Subcutaneous adipose tissue (tissue), 4 donors: ENCODE data around the gene NAA60. TPM values are rescaled to one million over a fixed set of nuclear protein-coding genes. Genes with fewer than 3 reads are reported as not detected.

Source experiments
- CTCF ChIP-seq: fragments of 450-650 bp; IDR thresholded peaks from one replicate; pipeline ENCODE4 v1.5.1; 2016; ENCODE audit warnings: low read depth, mild to moderate bottlenecking, control low read depth, antibody characterized with exemption, moderate library complexity
- total RNA-seq, 4 donors: library from RNA; depleted of rRNA; stranded (reverse); fragments of >200 nt; gene quantifications; one replicate each; pipeline ENCODE4 v1.1.0, GENCODE V29; 2016

Gene NAA60
- total RNA-seq, 4 donors from 2014 or later: 17.6 to 43.0 (median 20.8) TPM

- TF ChIP-seq CTCF: no peak
Measured at GRCh38 chr16:3518986-3519348, 75.5 kb downstream of the NAA60 start.

- TF ChIP-seq CTCF: no peak
Measured at GRCh38 chr16:3519581-3519980, 76.1 kb downstream of the NAA60 start.

GRCh38 chr16:3520413-3520812, 76.9 kb downstream of the NAA60 start:
- no peak for TF ChIP-seq CTCF

- no peak for TF ChIP-seq CTCF
Measured at GRCh38 chr16:3520841-3521240, 77.4 kb downstream of the NAA60 start.

GRCh38 chr16:3523281-3523680, 79.8 kb downstream of the NAA60 start:
- no peak for TF ChIP-seq CTCF

- no peak for TF ChIP-seq CTCF
Measured at GRCh38 chr16:3525951-3526350, 82.5 kb downstream of the NAA60 start.

- no peak for TF ChIP-seq CTCF
Measured at GRCh38 chr16:3528406-3528805, 84.9 kb downstream of the NAA60 start.

GRCh38 chr16:3529175-3529574, 85.7 kb downstream of the NAA60 start:
- TF ChIP-seq CTCF: no peak
